HepG2 (cell line): ENCODE results near the gene SSBP2.

Experiments used
- CHD2 ChIP-seq: IDR thresholded peaks from 2 replicates; pipeline ENCODE4 v1.6.1; 2011; ENCODE audit warnings: low read depth, low read length, improper control_type of control experiment
- POLR2A ChIP-seq, 2 experiments: IDR thresholded peaks; 2 replicates each; pipeline ENCODE4 v1.6.1; 2011; ENCODE audit warnings: low read depth in 2 of 2, low read length in 2 of 2, mild to moderate bottlenecking in 1 of 2, moderate library complexity in 1 of 2; ENCODE audit not compliant: insufficient read depth in 1 of 2
- PPARG ChIP-seq: conservative IDR thresholded peaks from 2 replicates; pipeline ENCODE4 v1.6.1; 2016; ENCODE audit warnings: missing biosample characterization, missing genetic modification reagents

- TF ChIP-seq CHD2, result no peak
- no peak for TF ChIP-seq PPARG (CRISPR knock-in tag)
- TF ChIP-seq POLR2A (IDR thresholded peaks at IDR 0.05; ENCODE audit: insufficient read depth in 1 of 2, low read depth in 2 of 2, low read length in 2 of 2), result no peak
These were observed 171.5 kb downstream of the SSBP2 start for GRCh38 chr5:81579262-81579924.
